Measurements from ENCODE around the gene RERE.

RERE gene

GRCh38 chr1:8497210-8497819 lies 320.1 kb downstream of the RERE start:
- DNase-seq = no peak

GRCh38 chr1:8496473-8496872 lies 321.0 kb downstream of the RERE start:
- no peak for DNase-seq

- DNase-seq = no peak
Observed at GRCh38 chr1:8495928-8496401, 321.5 kb downstream of the RERE start.

- no peak for DNase-seq
Observed at GRCh38 chr1:8494681-8495080, 322.8 kb downstream of the RERE start.

GRCh38 chr1:8493916-8494540 lies 323.4 kb downstream of the RERE start:
- no peak for DNase-seq

GRCh38 chr1:8487249-8487648 lies 330.2 kb downstream of the RERE start:
- no peak for DNase-seq

GRCh38 chr1:8486047-8486446 lies 331.4 kb downstream of the RERE start:
- no peak for DNase-seq

GRCh38 chr1:8483586-8483985 lies 333.9 kb downstream of the RERE start:
- DNase-seq = no peak

GRCh38 chr1:8482979-8483381 lies 334.5 kb downstream of the RERE start:
- DNase-seq = no peak

GRCh38 chr1:8481650-8482380 lies 335.6 kb downstream of the RERE start:
- DNase-seq = no peak

GRCh38 chr1:8478566-8478965 lies 338.9 kb downstream of the RERE start:
- no peak for DNase-seq

- no peak for DNase-seq
Observed at GRCh38 chr1:8477983-8478362, 339.5 kb downstream of the RERE start.

GRCh38 chr1:8477166-8477982 lies 340.1 kb downstream of the RERE start:
- no peak for DNase-seq

GRCh38 chr1:8476006-8476405 lies 341.4 kb downstream of the RERE start:
- no peak for DNase-seq

- peak; percentile 77 for DNase-seq
Observed at GRCh38 chr1:8474369-8474768, 343.1 kb downstream of the RERE start.

GRCh38 chr1:8473891-8474300 lies 343.5 kb downstream of the RERE start:
- DNase-seq = no peak

GRCh38 chr1:8473121-8473875 lies 344.1 kb downstream of the RERE start:
- DNase-seq = no peak

- no peak for DNase-seq
Observed at GRCh38 chr1:8472668-8473067, 344.8 kb downstream of the RERE start.

GRCh38 chr1:8471451-8471850 lies 346.0 kb downstream of the RERE start:
- DNase-seq = no peak

- no peak for DNase-seq
Observed at GRCh38 chr1:8468751-8469150, 348.7 kb downstream of the RERE start.

- no peak for DNase-seq
Observed at GRCh38 chr1:8467308-8467707, 350.1 kb downstream of the RERE start.

GRCh38 chr1:8465692-8466091 lies 351.7 kb downstream of the RERE start:
- no peak for DNase-seq

GRCh38 chr1:8465013-8465412 lies 352.4 kb downstream of the RERE start:
- DNase-seq = no peak

Measured in NCI-H526 treated with DMSO at 0.1 percent for 48 hours (cell line).